Head of caudate nucleus (tissue), 42 donors: ENCODE data around the gene SIPA1L2.

Source experiments
- DNase-seq, 42 donors: peaks; one replicate each; pipeline versions ENCODE4 v3.0.0 to v3.0.0-alpha.2; 2020 to 2021; ENCODE audit warnings: mixed read lengths in 7 of 42
- intact Hi-C: fragments of 100-400 bp; cut with DNase I; formaldehyde crosslinking; loops from one replicate; pipeline ENCODE4 v1.15.0; 2022

The SIPA1L2 gene

GRCh38 chr1:232653789-232654188, 23.9 kb upstream of the SIPA1L2 start:
- DNase-seq, result no peak
- intact Hi-C loops, result no loop called here

GRCh38 chr1:232650845-232651244, 20.9 kb upstream of the SIPA1L2 start:
- intact Hi-C loops, result no loop called here
- no peak for DNase-seq

- intact Hi-C loops, result no loop called here
- DNase-seq, result no peak
Observed at GRCh38 chr1:232650418-232650817, 20.5 kb upstream of the SIPA1L2 start.

- intact Hi-C loops, result no loop called here
- no peak for DNase-seq
Observed at GRCh38 chr1:232648316-232648715, 18.4 kb upstream of the SIPA1L2 start.

- intact Hi-C loops, result no loop called here
- no peak for DNase-seq
Observed at GRCh38 chr1:232644209-232644608, 14.3 kb upstream of the SIPA1L2 start.

- DNase-seq, result no peak
- intact Hi-C loops, result no loop called here
Observed at GRCh38 chr1:232643251-232643650, 13.3 kb upstream of the SIPA1L2 start.

GRCh38 chr1:232641507-232641906, 11.6 kb upstream of the SIPA1L2 start:
- intact Hi-C loops, result no loop called here
- no peak for DNase-seq

GRCh38 chr1:232636799-232637198, 6.9 kb upstream of the SIPA1L2 start:
- intact Hi-C loops, result loop anchor here (10.0 kb wide), 1 partner anchor 772 kb away; no protein-coding TSS in a partner anchor
- no peak for DNase-seq

- peak in 1 of 42 donors; percentile 15 for DNase-seq
- intact Hi-C loops, result loop anchor here (10.0 kb wide), 1 partner anchor 771 kb away; no protein-coding TSS in a partner anchor
Observed at GRCh38 chr1:232635778-232636356, 5.9 kb upstream of the SIPA1L2 start.

- DNase-seq, result no peak
- intact Hi-C loops, result loop anchor here (10.0 kb wide), 1 partner anchor 770 kb away; no protein-coding TSS in a partner anchor
Observed at GRCh38 chr1:232635279-232635678, 5.3 kb upstream of the SIPA1L2 start.

GRCh38 chr1:232634096-232634495, 4.2 kb upstream of the SIPA1L2 start:
- intact Hi-C loops, result loop anchor here (5.0 to 10.0 kb wide), 4 partner anchors 127 to 769 kb away; partner anchors contain the start of gene MAP10
- DNase-seq, result peak in 36 of 42 donors; percentile 21 to 74 (median 42)

GRCh38 chr1:232630894-232631195, 912 bp upstream of the SIPA1L2 start:
- no peak for DNase-seq
- intact Hi-C loops, result loop anchor here (2.0 to 10.0 kb wide), 5 partner anchors 124 to 766 kb away; partner anchors contain the start of genes MAP10 and NTPCR

- intact Hi-C loops, result loop anchor here (2.0 to 10.0 kb wide), 5 partner anchors 122 to 765 kb away; partner anchors contain the start of genes MAP10 and NTPCR
- peak in 39 of 42 donors; percentile 28 to 73 (median 51) for DNase-seq
Observed at GRCh38 chr1:232629250-232630046, 485 bp downstream of the SIPA1L2 start.

- intact Hi-C loops, result no loop called here
- peak in 8 of 42 donors; percentile 21 to 59 (median 37) for DNase-seq
Observed at GRCh38 chr1:232628335-232629249, 1.3 kb downstream of the SIPA1L2 start.

- DNase-seq, result peak in 6 of 42 donors; percentile 20 to 48 (median 30)
- intact Hi-C loops, result no loop called here
Observed at GRCh38 chr1:232627645-232628334, 2.1 kb downstream of the SIPA1L2 start.

- intact Hi-C loops, result no loop called here
- DNase-seq, result no peak
Observed at GRCh38 chr1:232627171-232627570, 2.8 kb downstream of the SIPA1L2 start.

- intact Hi-C loops, result no loop called here
- no peak for DNase-seq
Observed at GRCh38 chr1:232626452-232626851, 3.5 kb downstream of the SIPA1L2 start.

GRCh38 chr1:232625319-232625868, 4.5 kb downstream of the SIPA1L2 start:
- intact Hi-C loops, result no loop called here
- no peak for DNase-seq
